CD4-positive, alpha-beta T cell treated with Interferon alpha-2 for 1 hour (primary cell): ENCODE measurements around the gene BLTP3A.
"Not testable (repeated sequence)": the region's sequence is repeated elsewhere in the genome, so short reads cannot be mapped to it uniquely, and the experiment has no call there.

Experiments
- DNase-seq, 2 donors: peaks; one replicate each; pipeline ENCODE4 v3.0.0-alpha.2; 2020 to 2022

BLTP3A gene, protein sequence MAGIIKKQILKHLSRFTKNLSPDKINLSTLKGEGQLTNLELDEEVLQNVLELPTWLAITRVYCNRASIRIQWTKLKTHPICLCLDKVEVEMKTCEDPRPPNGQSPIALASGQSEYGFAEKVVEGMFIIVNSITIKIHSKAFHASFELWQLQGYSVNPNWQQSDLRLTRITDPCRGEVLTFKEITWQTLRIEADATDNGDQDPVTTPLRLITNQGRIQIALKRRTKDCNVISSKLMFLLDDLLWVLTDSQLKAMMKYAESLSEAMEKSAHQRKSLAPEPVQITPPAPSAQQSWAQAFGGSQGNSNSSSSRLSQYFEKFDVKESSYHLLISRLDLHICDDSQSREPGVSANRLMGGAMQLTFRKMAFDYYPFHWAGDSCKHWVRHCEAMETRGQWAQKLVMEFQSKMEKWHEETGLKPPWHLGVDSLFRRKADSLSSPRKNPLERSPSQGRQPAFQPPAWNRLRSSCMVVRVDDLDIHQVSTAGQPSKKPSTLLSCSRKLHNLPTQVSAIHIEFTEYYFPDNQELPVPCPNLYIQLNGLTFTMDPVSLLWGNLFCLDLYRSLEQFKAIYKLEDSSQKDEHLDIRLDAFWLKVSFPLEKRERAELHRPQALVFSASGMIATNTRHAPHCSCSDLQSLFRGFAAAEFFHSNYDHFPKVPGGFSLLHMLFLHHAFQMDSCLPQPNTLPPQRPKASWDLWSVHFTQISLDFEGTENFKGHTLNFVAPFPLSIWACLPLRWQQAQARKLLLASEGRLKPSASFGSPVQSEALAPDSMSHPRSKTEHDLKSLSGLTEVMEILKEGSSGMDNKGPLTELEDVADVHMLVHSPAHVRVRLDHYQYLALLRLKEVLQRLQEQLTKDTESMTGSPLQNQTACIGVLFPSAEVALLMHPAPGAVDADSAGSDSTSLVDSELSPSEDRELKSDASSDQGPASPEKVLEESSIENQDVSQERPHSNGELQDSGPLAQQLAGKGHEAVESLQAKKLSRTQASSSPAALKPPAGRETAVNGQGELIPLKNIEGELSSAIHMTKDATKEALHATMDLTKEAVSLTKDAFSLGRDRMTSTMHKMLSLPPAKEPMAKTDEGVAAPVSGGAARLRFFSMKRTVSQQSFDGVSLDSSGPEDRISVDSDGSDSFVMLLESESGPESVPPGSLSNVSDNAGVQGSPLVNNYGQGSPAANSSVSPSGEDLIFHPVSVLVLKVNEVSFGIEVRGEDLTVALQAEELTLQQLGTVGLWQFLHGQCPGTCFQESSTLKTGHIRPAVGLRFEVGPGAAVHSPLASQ (N-terminal part only)

GRCh38 chr6:34791701-34792604 is at the start of gene BLTP3A:
Gene BLTP3A (plus strand): TSS chr6:34792083. CDS start chr6:34792251, 168 bp downstream.
- peak; percentile 71 to 78 for DNase-seq

GRCh38 chr6:34742094-34742493 is 49.8 kb upstream of the BLTP3A start:
- DNase-seq: no peak

GRCh38 chr6:34743625-34744293 is 48.1 kb upstream of the BLTP3A start:
- DNase-seq: no peak

GRCh38 chr6:34744294-34744647 is 47.6 kb upstream of the BLTP3A start:
- not testable (repeated sequence) for DNase-seq

DNA sequence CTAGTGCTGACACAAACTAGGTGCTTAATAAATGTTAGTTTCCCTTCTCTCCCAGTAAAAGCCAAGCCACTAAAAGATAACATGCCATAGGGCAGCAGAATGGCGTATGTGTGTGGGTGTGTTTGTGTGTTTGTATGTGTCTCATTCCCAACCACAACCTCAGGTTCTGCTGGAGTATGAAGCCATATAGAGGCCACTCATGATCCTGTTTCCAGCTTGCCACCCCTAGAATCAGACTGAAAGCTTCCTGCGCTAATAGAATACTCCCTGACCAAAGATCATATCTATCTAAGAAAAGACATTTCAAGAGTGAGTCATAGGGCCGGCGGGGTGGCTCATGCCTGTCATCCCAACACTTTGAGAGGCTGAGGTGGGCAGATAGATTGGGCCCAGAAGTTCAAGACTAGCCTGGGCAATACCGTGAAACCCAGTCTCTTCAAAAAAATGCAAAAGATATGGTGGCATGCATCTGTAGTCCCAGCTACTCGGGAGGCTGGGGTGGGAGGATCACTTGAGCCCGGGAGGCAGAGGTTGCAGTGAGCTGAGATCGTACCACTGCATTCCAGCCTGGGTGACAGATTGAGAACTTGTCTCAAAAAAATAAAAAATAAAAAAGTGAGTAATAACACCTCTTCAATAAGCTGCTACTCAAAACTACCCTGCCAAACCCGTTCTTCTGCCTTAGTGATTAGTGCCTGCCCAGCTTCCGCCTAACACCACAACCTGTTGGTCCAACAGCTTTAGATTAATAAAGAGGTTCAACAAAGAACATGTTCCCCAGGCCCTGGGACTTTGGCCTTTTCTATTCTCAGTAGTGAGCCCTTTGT is 46.4 kb upstream of the BLTP3A start:
- no peak for DNase-seq

DNA sequence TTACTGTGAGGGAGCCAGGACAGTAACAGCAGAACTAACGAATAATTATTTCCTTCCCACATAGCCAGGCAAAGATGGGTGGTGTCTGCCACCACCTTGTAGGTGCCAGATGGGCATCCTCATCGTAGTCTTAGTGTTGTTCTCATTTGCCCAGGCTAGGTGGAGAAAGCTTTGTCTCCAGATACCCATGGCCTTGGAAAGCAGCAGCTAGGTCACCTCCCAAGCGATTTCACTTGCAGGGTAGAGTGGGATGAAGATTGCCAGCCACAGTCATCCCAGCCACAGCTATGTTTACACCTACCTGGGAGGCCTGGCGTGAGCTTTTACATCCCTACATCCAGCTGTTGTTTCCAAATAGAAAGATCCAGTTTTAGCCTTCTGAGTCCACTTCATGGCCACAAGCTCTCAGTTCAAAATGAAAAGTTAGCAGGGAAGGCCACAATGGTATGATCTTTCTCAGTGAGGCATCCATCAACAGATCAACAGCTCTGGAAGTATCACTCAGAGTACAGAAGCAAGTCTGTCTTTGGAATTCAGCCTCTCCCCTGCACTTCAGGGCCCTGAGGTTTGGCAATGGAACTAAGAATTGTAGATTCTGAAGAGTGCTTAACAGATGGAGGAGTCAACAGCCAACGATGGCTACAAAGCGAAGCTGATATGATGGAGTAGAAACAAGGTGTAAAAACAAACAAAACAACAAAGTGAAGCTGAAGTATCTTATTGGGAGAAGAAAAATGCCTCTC is 45.6 kb upstream of the BLTP3A start:
- DNase-seq: no peak

DNA sequence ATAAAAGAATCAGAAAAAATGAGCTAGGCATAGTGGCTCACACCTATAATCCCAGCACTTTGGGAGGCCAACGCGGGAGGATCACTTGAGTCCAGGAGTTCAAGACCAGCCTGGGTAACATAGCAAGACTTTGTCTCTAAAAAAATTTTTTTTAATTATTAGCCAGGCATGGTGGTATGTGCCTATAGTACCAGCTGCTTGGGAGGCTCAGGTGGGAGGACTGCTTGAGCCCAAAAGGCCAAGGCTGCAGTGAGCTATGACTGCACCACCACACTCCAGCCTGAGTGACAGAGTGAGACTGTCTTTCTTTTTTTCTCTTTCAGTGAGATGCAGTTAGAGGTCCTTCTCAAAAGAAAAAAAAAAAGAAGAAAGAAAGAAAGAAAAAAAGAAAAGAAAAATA is 43.1 kb upstream of the BLTP3A start:
- DNase-seq: no peak

DNA sequence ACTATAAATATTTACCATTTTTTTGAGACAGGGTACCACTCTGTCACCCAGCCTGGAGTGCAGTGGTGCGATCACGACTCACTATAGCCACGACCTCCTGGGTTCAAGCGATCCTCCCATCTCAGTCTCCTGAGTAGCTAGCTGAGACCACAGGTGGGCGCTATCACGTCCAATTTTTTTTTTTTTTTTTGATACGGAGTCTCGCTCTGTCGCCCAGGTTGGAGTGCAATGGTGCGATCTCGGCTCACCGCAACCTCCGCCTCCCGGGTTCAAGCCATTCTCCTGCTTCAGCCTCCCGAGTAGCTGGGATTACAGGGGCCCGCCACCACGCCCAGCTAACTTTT is 35.4 kb upstream of the BLTP3A start:
- peak; percentile 37 to 57 for DNase-seq

- no peak for DNase-seq
Observed at GRCh38 chr6:34757687-34758274, 34.1 kb upstream of the BLTP3A start.

DNA sequence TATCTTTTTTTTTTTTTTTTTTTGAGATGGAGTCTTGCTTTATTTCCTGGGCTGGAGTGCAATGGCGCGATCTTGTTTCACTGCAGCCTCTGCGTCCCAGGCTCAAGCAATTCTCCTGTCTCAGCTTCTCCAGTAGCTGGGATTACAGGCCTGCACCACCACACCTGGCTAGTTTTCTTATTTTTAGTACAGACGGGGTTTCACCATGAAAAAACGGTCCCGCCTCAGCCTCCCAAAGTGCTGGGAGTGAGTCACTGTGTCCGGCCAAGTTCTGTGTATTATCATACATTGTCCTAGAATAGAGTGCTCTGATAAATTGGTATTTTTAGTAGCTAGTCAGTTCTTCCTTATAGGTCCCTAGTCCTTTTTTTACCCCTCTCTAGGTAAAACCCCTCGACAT is 31.8 kb upstream of the BLTP3A start:
- no peak for DNase-seq

DNA sequence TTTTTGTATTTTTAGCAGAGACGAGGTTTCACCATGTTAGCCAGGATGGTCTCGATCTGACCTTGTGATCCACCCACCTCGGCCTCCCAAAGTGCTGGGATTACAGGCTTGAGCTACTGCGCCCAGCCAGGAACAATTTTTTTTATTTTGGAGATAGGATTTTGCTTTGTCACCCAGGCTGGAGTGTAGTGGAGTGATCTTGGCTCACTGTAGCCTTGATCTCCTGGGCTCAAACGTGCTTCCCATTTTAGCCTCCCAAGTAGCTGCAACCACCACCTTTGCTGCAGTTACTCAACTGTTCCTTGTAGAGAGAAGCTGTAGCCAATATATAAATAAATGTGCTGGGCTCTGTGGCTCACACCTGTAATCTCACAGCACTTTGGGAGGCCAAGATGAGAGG is 30.2 kb upstream of the BLTP3A start:
- not testable (repeated sequence) for DNase-seq

DNA sequence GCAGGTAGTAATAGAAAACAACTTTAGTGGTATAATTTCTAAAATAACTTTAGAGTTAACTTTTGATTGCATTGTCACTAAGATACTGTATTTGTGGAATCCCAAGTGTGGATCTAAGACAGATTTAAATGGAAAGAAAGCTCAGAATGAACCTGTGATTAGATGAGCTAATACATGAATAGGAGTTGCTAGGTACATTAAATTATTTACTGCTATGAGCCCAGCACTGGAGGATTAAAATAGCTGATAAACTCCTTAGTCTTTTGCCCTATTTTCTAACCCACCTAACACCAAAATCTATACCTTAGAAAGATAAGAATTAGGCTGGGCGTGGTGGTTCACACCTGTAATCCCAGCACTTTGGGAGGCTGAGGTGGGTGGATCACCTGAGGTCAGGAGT is 23.7 kb upstream of the BLTP3A start:
- DNase-seq: no peak

DNA sequence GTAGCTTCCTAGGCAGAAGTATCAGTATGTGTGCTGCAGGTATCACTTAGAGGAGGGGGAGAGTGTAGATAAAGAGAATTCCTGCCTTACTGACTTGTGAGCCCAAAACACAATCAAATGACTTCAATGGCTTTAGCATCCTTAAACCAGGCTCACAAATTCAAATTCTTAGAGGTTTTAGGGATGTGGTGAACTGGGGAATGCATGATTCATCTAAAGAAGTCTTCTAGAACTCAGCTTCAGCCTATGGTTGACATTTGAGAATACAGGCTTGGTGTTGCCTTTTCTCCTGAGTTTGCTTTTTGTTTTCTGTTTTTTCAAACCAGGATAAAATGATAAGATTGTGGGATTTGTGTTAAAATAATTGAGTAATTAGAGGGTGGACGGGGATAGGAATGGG is 20.2 kb upstream of the BLTP3A start:
- DNase-seq: no peak

- no peak for DNase-seq
Observed at GRCh38 chr6:34772940-34773339, 18.9 kb upstream of the BLTP3A start.

DNA sequence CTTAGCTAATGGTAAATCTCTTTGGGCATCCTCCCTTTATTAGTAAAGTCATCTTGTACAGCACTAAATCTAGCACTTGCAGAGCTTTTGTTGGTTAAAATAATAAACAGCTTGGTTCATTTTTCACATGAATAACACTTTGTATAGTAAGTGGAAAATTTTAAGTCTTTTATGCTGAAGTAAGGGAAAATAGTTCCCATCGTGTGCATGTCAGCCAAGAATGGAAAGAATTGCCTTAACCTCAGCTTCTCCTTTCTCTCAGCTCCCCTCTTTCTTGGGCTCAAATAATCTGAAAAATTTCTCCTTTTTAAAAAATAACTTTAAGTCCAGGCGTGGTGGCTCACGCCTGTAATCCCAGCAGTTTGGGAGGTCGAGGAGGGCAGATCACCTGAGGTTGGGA is 18.0 kb upstream of the BLTP3A start:
- DNase-seq: no peak

GRCh38 chr6:34774967-34775366 is 16.9 kb upstream of the BLTP3A start:
- no peak for DNase-seq

DNA sequence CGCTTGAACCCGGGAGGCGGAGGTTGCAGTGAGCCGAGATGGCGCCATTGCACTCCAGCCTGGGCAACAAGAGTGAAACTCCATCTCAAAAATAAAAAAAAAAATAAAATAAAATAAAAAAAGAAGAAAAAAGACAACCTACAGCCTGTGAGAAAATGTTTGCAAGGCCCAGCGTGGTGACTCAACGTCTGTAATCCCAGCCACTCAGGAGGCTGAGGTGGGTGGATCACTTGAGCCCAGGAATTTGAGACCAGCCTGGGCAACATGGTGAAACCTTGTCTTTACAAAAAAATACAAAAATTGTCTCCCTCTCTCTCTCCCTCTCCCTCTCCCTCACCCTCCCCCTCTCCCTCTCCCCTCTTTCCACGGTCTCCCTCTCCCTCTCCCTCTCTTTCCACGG is 6.5 kb upstream of the BLTP3A start:
- DNase-seq: not testable (repeated sequence)

GRCh38 chr6:34787152-34787551 is 4.7 kb upstream of the BLTP3A start:
- DNase-seq: not testable (repeated sequence)

DNA sequence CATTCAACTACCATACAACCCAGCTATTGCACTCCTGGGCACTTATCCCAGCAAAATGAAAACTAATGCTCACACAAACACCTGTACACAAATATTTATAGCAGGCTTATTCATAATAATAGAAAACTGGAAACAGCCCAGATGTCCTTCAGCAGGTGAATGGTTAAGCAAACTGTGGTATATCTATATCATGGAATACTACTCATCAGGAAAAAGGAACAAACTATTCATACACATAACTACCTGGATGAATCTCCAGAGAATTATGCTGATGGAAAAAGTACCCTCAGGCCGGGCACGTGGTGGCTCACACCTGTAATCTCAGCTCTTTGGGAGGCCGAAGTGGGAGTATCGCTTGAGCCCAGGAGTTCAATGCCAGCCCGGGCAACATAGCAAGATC is 3.8 kb upstream of the BLTP3A start:
- DNase-seq: no peak
